GM23338 (cell line): ENCODE results near the gene CCR5. TPM values are rescaled to one million over a fixed set of nuclear protein-coding genes. Genes with fewer than 3 reads are reported as not detected.

Experiments
- ATAC-seq: fragments of 200-7000 bp; cut with Tn5 transposase; 3 replicates; pipeline ENCODE4 v1.9.1; 2020
- DNase-seq: peaks from one replicate; pipeline ENCODE4 v3.0.0-alpha.2; 2015; ENCODE audit warnings: low spot score
- H2AFZ ChIP-seq: fragments of 200-600 bp; sonication (generic); 2 replicates; pipeline ENCODE4 v1.8.0; 2016; ENCODE audit warnings: antibody characterized with exemption, mild to moderate bottlenecking, moderate library complexity
- H3F3A ChIP-seq: fragments of 200-600 bp; sonication (generic); replicated peaks from 2 replicates; pipeline ENCODE4 v1.8.0; 2017; ENCODE audit warnings: antibody characterized with exemption, mixed run types, low read depth
- H3K27ac ChIP-seq: fragments of 200-600 bp; sonication (generic); 2 replicates; pipeline ENCODE4 v1.6.1; 2016; ENCODE audit warnings: low read depth
- H3K27me3 ChIP-seq: fragments of 200-600 bp; sonication (generic); 2 replicates; pipeline ENCODE4 v1.8.0; 2016; ENCODE audit warnings: mild to moderate bottlenecking, mixed run types, moderate library complexity; ENCODE audit not compliant: insufficient read depth
- H3K36me3 ChIP-seq: fragments of 200-600 bp; sonication (generic); 2 replicates; pipeline ENCODE4 v1.8.0; 2016; ENCODE audit warnings: mild to moderate bottlenecking; ENCODE audit not compliant: insufficient read depth
- H3K4me1 ChIP-seq: fragments of 200-600 bp; sonication (generic); 2 replicates; pipeline ENCODE4 v1.8.0; 2016; ENCODE audit warnings: mild to moderate bottlenecking, moderate library complexity; ENCODE audit not compliant: insufficient read depth
- H3K4me2 ChIP-seq: fragments of 200-600 bp; sonication (generic); 2 replicates; pipeline ENCODE4 v1.7.1; 2017; ENCODE audit warnings: mixed run types
- H3K4me3 ChIP-seq: fragments of 200-600 bp; sonication (generic); 2 replicates; pipeline ENCODE4 v1.6.1; 2016; ENCODE audit warnings: mixed run types
- H3K79me2 ChIP-seq: fragments of 200-600 bp; sonication (generic); replicated peaks from 2 replicates; pipeline ENCODE4 v1.8.0; 2017; ENCODE audit warnings: mild to moderate bottlenecking; ENCODE audit not compliant: insufficient read depth
- H3K9me2 ChIP-seq: fragments of 200-600 bp; sonication (generic); 2 replicates; pipeline ENCODE4 v1.8.0; 2017; ENCODE audit not compliant: insufficient read depth
- H4K20me1 ChIP-seq: fragments of 200-600 bp; sonication (generic); replicated peaks from 2 replicates; pipeline ENCODE4 v1.8.0; 2017; ENCODE audit warnings: mild to moderate bottlenecking; ENCODE audit not compliant: insufficient read depth
- H3K27ac Mint-ChIP-seq: 2 replicates; pipeline ENCODE4 v1.8.0; 2020; ENCODE audit warnings: inconsistent platforms, mild to moderate bottlenecking, moderate library complexity, mixed read lengths
- H3K27me3 Mint-ChIP-seq: 3 replicates; pipeline ENCODE4 v1.8.0; 2022; ENCODE audit warnings: low read depth, mild to moderate bottlenecking, moderate library complexity, mixed read lengths, inconsistent platforms; ENCODE audit not compliant: insufficient read depth, poor library complexity
- H3K36me3 Mint-ChIP-seq: 3 replicates; pipeline ENCODE4 v1.8.0; 2021; ENCODE audit warnings: low read depth, mild to moderate bottlenecking, inconsistent platforms, moderate library complexity, mixed read lengths
- H3K4me1 Mint-ChIP-seq: 3 replicates; pipeline ENCODE4 v1.8.0; 2020; ENCODE audit warnings: mild to moderate bottlenecking, inconsistent platforms, mixed read lengths
- H3K4me3 Mint-ChIP-seq: 3 replicates; pipeline ENCODE4 v1.8.0; 2021; ENCODE audit warnings: moderate library complexity, mild to moderate bottlenecking, inconsistent platforms, mixed read lengths
- H3K9me3 Mint-ChIP-seq: 3 replicates; pipeline ENCODE4 v1.8.0; 2020; ENCODE audit warnings: moderate library complexity, mild to moderate bottlenecking, inconsistent platforms, mixed read lengths
- CTCF ChIP-seq, 2 experiments: fragments of 200-600 bp in 1 of 2; sonication (generic) in 1 of 2; conservative IDR thresholded peaks; 2 replicates each; pipeline versions ENCODE4 v1.5.1 to v1.6.1; 2016 to 2017; ENCODE audit warnings: antibody characterized with exemption in 2 of 2, low read depth in 2 of 2, mild to moderate bottlenecking in 2 of 2, moderate library complexity in 1 of 2
- EZH2 ChIP-seq: fragments of 200-600 bp; sonication (generic); IDR thresholded peaks from one replicate; pipeline ENCODE4 v1.8.0; 2017; ENCODE audit warnings: antibody characterized with exemption, mild to moderate bottlenecking, low read depth; ENCODE audit not compliant: unreplicated experiment
- EZH2phosphoT487 ChIP-seq: fragments of 200-600 bp; sonication (generic); IDR thresholded peaks from one replicate; pipeline ENCODE4 v1.8.1; 2018; ENCODE audit warnings: antibody characterized with exemption; ENCODE audit not compliant: unreplicated experiment
- JUNB ChIP-seq: IDR thresholded peaks from one replicate; pipeline ENCODE4 v1.6.1; 2016; ENCODE audit warnings: antibody characterized with exemption; ENCODE audit not compliant: unreplicated experiment
- POLR2AphosphoS5 ChIP-seq: IDR thresholded peaks from 2 replicates; pipeline ENCODE4 v1.6.1; 2016; ENCODE audit warnings: antibody characterized with exemption, low read depth
- STAT1 ChIP-seq: IDR thresholded peaks from one replicate; pipeline ENCODE4 v1.6.1; 2016; ENCODE audit warnings: antibody characterized with exemption; ENCODE audit not compliant: unreplicated experiment
- ZNF331 ChIP-seq: fragments of 250-450 bp; sonication (Bioruptor Pico); IDR thresholded peaks from 2 replicates; pipeline ENCODE4 v1.5.0; 2020; ENCODE audit warnings: low read depth, mild to moderate bottlenecking, moderate library complexity
- polyA plus RNA-seq: library from polyadenylated mRNA; unstranded; fragments of >200 nt; fragmentation: Nextera tagmentation; extraction: Ambion mirVana; gene quantifications from 2 replicates; pipeline ENCODE4 v1.2.1, GENCODE V29; 2016
- total RNA-seq: library from RNA; depleted of rRNA; stranded (reverse); fragments of >200 nt; shearing (Covaris generic); gene quantifications from 2 replicates; pipeline ENCODE4 v1.2.3, GENCODE V29; 2014
- TF ChIP-seq, protein P1 (sequence below): fragments of 250-450 bp; sonication (Bioruptor Pico); IDR thresholded peaks from 2 replicates; pipeline ENCODE4 v1.5.0; 2020; ENCODE audit warnings: mild to moderate bottlenecking, moderate library complexity
- TF ChIP-seq, protein P2 (sequence below): IDR thresholded peaks from 2 replicates; pipeline ENCODE4 v1.6.1; 2016; ENCODE audit warnings: antibody characterized with exemption
- TF ChIP-seq, protein P3 (sequence below): IDR thresholded peaks from one replicate; pipeline ENCODE4 v1.6.1; 2018; ENCODE audit warnings: antibody characterized with exemption; ENCODE audit not compliant: unreplicated experiment

The CCR5 gene
- total and polyA plus RNA-seq, 2 experiments from 2014 or later = not detected

GRCh38 chr3:46354984-46355383 lies 15.8 kb upstream of the CCR5 start:
- Mint-ChIP-seq H3K4me1 (peaks cover 6% of the 10 kb centered on the region; the same call in 2 of the 3 replicates), H3K27me3 (peaks cover 4% of the 10 kb centered on the region), H3K4me3 (no peak overlapping the region), H3K9me3 (no peaks in the 10 kb centered on the region; the same call in 2 of the 3 replicates), H3K36me3 (no peaks in the 10 kb centered on the region), H3K27ac (no peak overlapping the region)
- H3K4me3 ChIP-seq = no peak overlapping the region
- DNase-seq (no peak), ATAC-seq (no peak)
- TF ChIP-seq JUNB = no peak
- TF ChIP-seq, protein P1, sequence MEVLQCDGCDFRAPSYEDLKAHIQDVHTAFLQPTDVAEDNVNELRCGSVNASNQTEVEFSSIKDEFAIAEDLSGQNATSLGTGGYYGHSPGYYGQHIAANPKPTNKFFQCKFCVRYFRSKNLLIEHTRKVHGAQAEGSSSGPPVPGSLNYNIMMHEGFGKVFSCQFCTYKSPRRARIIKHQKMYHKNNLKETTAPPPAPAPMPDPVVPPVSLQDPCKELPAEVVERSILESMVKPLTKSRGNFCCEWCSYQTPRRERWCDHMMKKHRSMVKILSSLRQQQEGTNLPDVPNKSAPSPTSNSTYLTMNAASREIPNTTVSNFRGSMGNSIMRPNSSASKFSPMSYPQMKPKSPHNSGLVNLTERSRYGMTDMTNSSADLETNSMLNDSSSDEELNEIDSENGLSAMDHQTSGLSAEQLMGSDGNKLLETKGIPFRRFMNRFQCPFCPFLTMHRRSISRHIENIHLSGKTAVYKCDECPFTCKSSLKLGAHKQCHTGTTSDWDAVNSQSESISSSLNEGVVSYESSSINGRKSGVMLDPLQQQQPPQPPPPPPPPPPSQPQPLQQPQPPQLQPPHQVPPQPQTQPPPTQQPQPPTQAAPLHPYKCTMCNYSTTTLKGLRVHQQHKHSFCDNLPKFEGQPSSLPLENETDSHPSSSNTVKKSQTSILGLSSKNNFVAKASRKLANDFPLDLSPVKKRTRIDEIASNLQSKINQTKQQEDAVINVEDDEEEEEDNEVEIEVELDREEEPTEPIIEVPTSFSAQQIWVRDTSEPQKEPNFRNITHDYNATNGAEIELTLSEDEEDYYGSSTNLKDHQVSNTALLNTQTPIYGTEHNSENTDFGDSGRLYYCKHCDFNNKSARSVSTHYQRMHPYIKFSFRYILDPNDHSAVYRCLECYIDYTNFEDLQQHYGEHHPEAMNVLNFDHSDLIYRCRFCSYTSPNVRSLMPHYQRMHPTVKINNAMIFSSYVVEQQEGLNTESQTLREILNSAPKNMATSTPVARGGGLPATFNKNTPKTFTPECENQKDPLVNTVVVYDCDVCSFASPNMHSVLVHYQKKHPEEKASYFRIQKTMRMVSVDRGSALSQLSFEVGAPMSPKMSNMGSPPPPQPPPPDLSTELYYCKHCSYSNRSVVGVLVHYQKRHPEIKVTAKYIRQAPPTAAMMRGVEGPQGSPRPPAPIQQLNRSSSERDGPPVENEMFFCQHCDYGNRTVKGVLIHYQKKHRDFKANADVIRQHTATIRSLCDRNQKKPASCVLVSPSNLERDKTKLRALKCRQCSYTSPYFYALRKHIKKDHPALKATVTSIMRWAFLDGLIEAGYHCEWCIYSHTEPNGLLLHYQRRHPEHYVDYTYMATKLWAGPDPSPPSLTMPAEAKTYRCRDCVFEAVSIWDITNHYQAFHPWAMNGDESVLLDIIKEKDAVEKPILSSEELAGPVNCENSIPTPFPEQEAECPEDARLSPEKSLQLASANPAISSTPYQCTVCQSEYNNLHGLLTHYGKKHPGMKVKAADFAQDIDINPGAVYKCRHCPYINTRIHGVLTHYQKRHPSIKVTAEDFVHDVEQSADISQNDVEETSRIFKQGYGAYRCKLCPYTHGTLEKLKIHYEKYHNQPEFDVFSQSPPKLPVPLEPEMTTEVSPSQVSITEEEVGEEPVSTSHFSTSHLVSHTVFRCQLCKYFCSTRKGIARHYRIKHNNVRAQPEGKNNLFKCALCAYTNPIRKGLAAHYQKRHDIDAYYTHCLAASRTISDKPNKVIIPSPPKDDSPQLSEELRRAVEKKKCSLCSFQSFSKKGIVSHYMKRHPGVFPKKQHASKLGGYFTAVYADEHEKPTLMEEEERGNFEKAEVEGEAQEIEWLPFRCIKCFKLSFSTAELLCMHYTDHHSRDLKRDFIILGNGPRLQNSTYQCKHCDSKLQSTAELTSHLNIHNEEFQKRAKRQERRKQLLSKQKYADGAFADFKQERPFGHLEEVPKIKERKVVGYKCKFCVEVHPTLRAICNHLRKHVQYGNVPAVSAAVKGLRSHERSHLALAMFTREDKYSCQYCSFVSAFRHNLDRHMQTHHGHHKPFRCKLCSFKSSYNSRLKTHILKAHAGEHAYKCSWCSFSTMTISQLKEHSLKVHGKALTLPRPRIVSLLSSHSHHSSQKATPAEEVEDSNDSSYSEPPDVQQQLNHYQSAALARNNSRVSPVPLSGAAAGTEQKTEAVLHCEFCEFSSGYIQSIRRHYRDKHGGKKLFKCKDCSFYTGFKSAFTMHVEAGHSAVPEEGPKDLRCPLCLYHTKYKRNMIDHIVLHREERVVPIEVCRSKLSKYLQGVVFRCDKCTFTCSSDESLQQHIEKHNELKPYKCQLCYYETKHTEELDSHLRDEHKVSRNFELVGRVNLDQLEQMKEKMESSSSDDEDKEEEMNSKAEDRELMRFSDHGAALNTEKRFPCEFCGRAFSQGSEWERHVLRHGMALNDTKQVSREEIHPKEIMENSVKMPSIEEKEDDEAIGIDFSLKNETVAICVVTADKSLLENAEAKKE (CRISPR knock-in tag) = no peak
- TF ChIP-seq, protein P2, sequence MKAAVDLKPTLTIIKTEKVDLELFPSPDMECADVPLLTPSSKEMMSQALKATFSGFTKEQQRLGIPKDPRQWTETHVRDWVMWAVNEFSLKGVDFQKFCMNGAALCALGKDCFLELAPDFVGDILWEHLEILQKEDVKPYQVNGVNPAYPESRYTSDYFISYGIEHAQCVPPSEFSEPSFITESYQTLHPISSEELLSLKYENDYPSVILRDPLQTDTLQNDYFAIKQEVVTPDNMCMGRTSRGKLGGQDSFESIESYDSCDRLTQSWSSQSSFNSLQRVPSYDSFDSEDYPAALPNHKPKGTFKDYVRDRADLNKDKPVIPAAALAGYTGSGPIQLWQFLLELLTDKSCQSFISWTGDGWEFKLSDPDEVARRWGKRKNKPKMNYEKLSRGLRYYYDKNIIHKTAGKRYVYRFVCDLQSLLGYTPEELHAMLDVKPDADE = no peak
- TF ChIP-seq ZNF331 = no peak
- TF ChIP-seq EZH2phosphoT487 = no peak
- TF ChIP-seq STAT1 = no peak
- TF ChIP-seq, protein P3, sequence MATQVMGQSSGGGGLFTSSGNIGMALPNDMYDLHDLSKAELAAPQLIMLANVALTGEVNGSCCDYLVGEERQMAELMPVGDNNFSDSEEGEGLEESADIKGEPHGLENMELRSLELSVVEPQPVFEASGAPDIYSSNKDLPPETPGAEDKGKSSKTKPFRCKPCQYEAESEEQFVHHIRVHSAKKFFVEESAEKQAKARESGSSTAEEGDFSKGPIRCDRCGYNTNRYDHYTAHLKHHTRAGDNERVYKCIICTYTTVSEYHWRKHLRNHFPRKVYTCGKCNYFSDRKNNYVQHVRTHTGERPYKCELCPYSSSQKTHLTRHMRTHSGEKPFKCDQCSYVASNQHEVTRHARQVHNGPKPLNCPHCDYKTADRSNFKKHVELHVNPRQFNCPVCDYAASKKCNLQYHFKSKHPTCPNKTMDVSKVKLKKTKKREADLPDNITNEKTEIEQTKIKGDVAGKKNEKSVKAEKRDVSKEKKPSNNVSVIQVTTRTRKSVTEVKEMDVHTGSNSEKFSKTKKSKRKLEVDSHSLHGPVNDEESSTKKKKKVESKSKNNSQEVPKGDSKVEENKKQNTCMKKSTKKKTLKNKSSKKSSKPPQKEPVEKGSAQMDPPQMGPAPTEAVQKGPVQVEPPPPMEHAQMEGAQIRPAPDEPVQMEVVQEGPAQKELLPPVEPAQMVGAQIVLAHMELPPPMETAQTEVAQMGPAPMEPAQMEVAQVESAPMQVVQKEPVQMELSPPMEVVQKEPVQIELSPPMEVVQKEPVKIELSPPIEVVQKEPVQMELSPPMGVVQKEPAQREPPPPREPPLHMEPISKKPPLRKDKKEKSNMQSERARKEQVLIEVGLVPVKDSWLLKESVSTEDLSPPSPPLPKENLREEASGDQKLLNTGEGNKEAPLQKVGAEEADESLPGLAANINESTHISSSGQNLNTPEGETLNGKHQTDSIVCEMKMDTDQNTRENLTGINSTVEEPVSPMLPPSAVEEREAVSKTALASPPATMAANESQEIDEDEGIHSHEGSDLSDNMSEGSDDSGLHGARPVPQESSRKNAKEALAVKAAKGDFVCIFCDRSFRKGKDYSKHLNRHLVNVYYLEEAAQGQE = no peak
- TF ChIP-seq CTCF (conservative IDR thresholded peaks at IDR 0.05; ENCODE audit: low read depth in 2 of 2) = no peak
- TF ChIP-seq EZH2 = no peak
- TF ChIP-seq POLR2AphosphoS5 = no peak
- H3F3A ChIP-seq = no peaks in the 10 kb centered on the region
- H2AFZ ChIP-seq = no peak overlapping the region
- H3K36me3 ChIP-seq = no peaks in the 10 kb centered on the region
- H3K4me2 ChIP-seq = no peak overlapping the region
- no peak overlapping the region for H3K27ac ChIP-seq
- peaks cover 4% of the 10 kb centered on the region; the same call in 1 of the 2 replicates for H3K4me1 ChIP-seq
- no peaks in the 10 kb centered on the region for H4K20me1 ChIP-seq
- no peaks in the 10 kb centered on the region for H3K27me3 ChIP-seq
- H3K9me2 ChIP-seq = peaks cover 12% of the 10 kb centered on the region
- H3K79me2 ChIP-seq = no peaks in the 10 kb centered on the region
